ENCODE measurements around the gene TFDP2. TPM values are rescaled to one million over a fixed set of nuclear protein-coding genes. Genes with fewer than 3 reads are reported as not detected.
"Not testable (repeated sequence)": the region's sequence is repeated elsewhere in the genome, so short reads cannot be mapped to it uniquely, and the experiment has no call there.

TFDP2 gene
- total RNA-seq, 1 experiment from 2014 or later = 55.4 TPM

GRCh38 chr3:142148044-142148791 lies 1.1 kb downstream of the TFDP2 start:
- 0 out of 2 replicates have a peak overlapping the region, but pooled peaks have one; percentile 50 for H3K27ac ChIP-seq (ENCODE audit: low read depth, low read length)
- ATAC-seq (no peak), DNase-seq (ENCODE audit: low read depth, low spot score) (no peak)
- H3K9ac ChIP-seq (ENCODE audit: low read length) = peak overlapping the region; percentile 77
- no peak overlapping the region for H2AFZ ChIP-seq (ENCODE audit: low read depth, low read length, poor library complexity, severe bottlenecking)
- H3K4me2 ChIP-seq (ENCODE audit: low read length) = peak overlapping the region; percentile 79
- H3K9me3 ChIP-seq (ENCODE audit: control insufficient read depth in 1 of 2, insufficient read depth in 1 of 2, low read depth in 1 of 2, low read length in 2 of 2) = no peaks in the 10 kb centered on the region
- no peak for TF ChIP-seq SRF (IDR thresholded peaks at IDR 0.05; ENCODE audit: low read depth)
- H3K4me3 ChIP-seq (replicated peaks in 1 of 2; ENCODE audit: low read depth in 1 of 2, low read length in 2 of 2) = peak overlapping the region; percentile 71
- RAD21 ChIA-PET (ENCODE audit: low non-redundant PET in 1 of 2, low total read pairs in 2 of 2, uncharacterized antibody in 2 of 2, unreplicated experiment in 2 of 2) = no interaction called here
- no peaks in the 10 kb centered on the region for H3K36me3 ChIP-seq (ENCODE audit: control insufficient read depth in 1 of 2, insufficient read depth in 2 of 2, low read length in 2 of 2)
- POLR2A ChIA-PET = no interaction called here
- H3K27me3 ChIP-seq (ENCODE audit: insufficient read depth, low read length) = no peaks in the 10 kb centered on the region
- H3K4me1 ChIP-seq (ENCODE audit: control insufficient read depth in 1 of 2, insufficient read depth in 2 of 2, low read length in 2 of 2) = peaks cover 7 to 11% of the 10 kb centered on the region in 2 experiments
- intact Hi-C loops (cut with micrococcal nuclease) = no loop called here
- TSS peak; percentile 48 for BruUV-seq (replicated peaks)
- H3K79me2 ChIP-seq (ENCODE audit: insufficient read depth, low read length) = no peaks in the 10 kb centered on the region
- H4K20me1 ChIP-seq (ENCODE audit: insufficient read depth) = no peaks in the 10 kb centered on the region
- CTCF ChIA-PET = interaction anchor here (0.7 kb wide), 1 partner anchor 149 kb away, joined by 3 read pairs; no protein-coding TSS in a partner anchor
- H3K9me2 ChIP-seq (ENCODE audit: insufficient read depth) = no peaks in the 10 kb centered on the region

DNA sequence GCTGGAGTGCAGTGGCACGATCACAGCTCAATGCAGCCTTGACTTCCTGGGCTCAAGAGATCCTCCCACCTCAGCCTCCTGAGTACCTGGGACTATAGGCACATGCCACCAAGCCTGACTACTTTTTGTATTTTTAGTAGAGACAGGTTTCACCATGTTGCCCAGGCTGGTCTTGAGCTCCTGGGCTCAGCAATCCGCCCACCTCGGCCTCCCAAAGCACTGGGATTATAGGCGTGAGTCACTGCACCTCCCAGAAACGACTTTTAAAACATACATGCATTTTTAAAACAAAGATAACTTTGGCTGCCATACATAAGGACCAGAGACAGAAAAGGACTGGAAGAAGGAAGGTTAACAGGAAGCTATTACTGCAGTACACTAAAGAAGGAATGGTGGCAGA lies 4.8 kb downstream of the TFDP2 start:
- H3K9me2 ChIP-seq (ENCODE audit: insufficient read depth); intact Hi-C loops (cut with micrococcal nuclease); DNase-seq (ENCODE audit: low read depth, low spot score); H4K20me1 ChIP-seq (ENCODE audit: insufficient read depth); H3K79me2 ChIP-seq (ENCODE audit: insufficient read depth, low read length); H3K27me3 ChIP-seq (ENCODE audit: insufficient read depth, low read length); H2AFZ ChIP-seq (ENCODE audit: low read depth, low read length, poor library complexity, severe bottlenecking); RAD21 ChIA-PET (ENCODE audit: low non-redundant PET in 1 of 2, low total read pairs in 2 of 2, uncharacterized antibody in 2 of 2, unreplicated experiment in 2 of 2); H3K36me3 ChIP-seq (ENCODE audit: control insufficient read depth in 1 of 2, insufficient read depth in 2 of 2, low read length in 2 of 2); CTCF ChIA-PET; BruUV-seq (replicated peaks); H3K9ac ChIP-seq (ENCODE audit: low read length); ATAC-seq; H3K27ac ChIP-seq (ENCODE audit: low read depth, low read length); H3K4me1 ChIP-seq (ENCODE audit: control insufficient read depth in 1 of 2, insufficient read depth in 2 of 2, low read length in 2 of 2); H3K4me3 ChIP-seq (replicated peaks in 1 of 2; ENCODE audit: low read depth in 1 of 2, low read length in 2 of 2); H3K9me3 ChIP-seq (ENCODE audit: control insufficient read depth in 1 of 2, insufficient read depth in 1 of 2, low read depth in 1 of 2, low read length in 2 of 2); H3K4me2 ChIP-seq (ENCODE audit: low read length): not testable (repeated sequence)
- POLR2A ChIA-PET = interaction anchor here (0.7 kb wide), 1 partner anchor 901 kb away, joined by 3 read pairs; no protein-coding TSS in a partner anchor

DNA sequence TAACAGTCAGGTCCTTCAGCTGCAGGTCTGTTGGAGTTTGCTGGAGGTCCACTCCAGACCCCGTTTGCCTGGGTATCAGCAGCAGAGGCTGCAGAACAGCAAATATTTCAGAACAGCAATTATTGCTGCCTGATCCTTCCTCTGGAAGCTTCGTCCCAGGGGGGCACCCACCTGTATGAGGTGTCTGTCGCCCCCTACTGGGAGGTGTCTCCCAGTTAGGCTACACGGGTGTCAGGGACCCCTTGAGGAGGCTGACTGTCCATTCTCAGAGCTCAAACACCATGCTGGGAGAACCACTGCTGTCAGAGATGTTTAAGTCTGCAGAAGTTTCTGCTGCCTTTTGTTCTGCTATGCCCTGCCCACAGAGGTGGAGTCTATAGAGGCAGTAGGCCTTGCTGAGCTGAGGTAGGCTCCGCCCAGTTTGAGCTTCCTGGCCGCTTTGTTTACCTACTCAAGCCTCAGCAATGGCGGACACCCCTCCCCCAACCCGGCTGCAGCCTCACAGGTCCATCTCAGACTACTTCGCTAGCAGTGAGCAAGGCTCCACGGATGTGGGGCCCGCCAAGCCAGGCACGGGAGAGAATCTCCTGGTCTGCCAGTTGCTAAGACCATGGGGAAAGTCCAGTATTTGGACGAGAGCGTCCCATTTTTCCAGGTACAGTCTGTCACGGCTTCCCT lies 8.6 kb downstream of the TFDP2 start:
- BruUV-seq (replicated peaks) = not testable (repeated sequence)
- RAD21 ChIA-PET (ENCODE audit: low non-redundant PET in 1 of 2, low total read pairs in 2 of 2, uncharacterized antibody in 2 of 2, unreplicated experiment in 2 of 2) = interaction anchor here in 1 of 2 experiments (0.6 kb wide), 1 partner anchor 112 kb away, joined by 6 read pairs; no protein-coding TSS in a partner anchor

DNA sequence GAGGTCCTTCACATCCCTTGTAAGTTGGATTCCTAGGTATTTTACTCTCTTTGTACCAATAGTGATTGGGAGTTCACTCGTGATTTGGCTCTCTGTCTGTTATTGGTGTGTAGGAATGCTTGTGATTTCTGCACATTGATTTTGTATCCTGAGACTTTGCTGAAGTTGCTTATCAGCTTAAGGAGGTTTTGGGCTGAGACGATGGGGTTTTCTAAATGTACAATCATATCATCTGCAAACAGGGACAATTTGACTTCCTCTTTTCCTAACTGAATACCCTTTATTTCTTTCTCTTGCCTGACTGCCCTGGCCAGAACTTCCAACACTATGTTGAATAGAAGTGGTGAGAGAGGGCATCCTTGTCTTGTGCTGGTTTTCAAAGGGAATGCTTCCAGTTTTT lies 12.3 kb downstream of the TFDP2 start:
- H3K4me2 ChIP-seq (ENCODE audit: low read length); RAD21 ChIA-PET (ENCODE audit: low non-redundant PET in 1 of 2, low total read pairs in 2 of 2, uncharacterized antibody in 2 of 2, unreplicated experiment in 2 of 2); H3K36me3 ChIP-seq (ENCODE audit: control insufficient read depth in 1 of 2, insufficient read depth in 2 of 2, low read length in 2 of 2); DNase-seq (ENCODE audit: low read depth, low spot score); H3K4me1 ChIP-seq (ENCODE audit: control insufficient read depth in 1 of 2, insufficient read depth in 2 of 2, low read length in 2 of 2); H4K20me1 ChIP-seq (ENCODE audit: insufficient read depth); H2AFZ ChIP-seq (ENCODE audit: low read depth, low read length, poor library complexity, severe bottlenecking); H3K4me3 ChIP-seq (replicated peaks in 1 of 2; ENCODE audit: low read depth in 1 of 2, low read length in 2 of 2); H3K79me2 ChIP-seq (ENCODE audit: insufficient read depth, low read length); H3K9me2 ChIP-seq (ENCODE audit: insufficient read depth); ATAC-seq; POLR2A ChIA-PET; H3K27me3 ChIP-seq (ENCODE audit: insufficient read depth, low read length); intact Hi-C loops (cut with micrococcal nuclease); CTCF ChIA-PET; H3K9ac ChIP-seq (ENCODE audit: low read length); BruUV-seq (replicated peaks); H3K9me3 ChIP-seq (ENCODE audit: control insufficient read depth in 1 of 2, insufficient read depth in 1 of 2, low read depth in 1 of 2, low read length in 2 of 2); H3K27ac ChIP-seq (ENCODE audit: low read depth, low read length): not testable (repeated sequence)

More for the DNA sequence above, 8.6 kb downstream of the TFDP2 start:
- H3K27ac ChIP-seq (ENCODE audit: low read depth, low read length); H3K4me3 ChIP-seq (replicated peaks in 1 of 2; ENCODE audit: low read depth in 1 of 2, low read length in 2 of 2); H2AFZ ChIP-seq (ENCODE audit: low read depth, low read length, poor library complexity, severe bottlenecking); H3K4me2 ChIP-seq (ENCODE audit: low read length); DNase-seq (ENCODE audit: low read depth, low spot score); H3K9me2 ChIP-seq (ENCODE audit: insufficient read depth); POLR2A ChIA-PET; CTCF ChIA-PET; intact Hi-C loops (cut with micrococcal nuclease); H3K27me3 ChIP-seq (ENCODE audit: insufficient read depth, low read length); H3K9me3 ChIP-seq (ENCODE audit: control insufficient read depth in 1 of 2, insufficient read depth in 1 of 2, low read depth in 1 of 2, low read length in 2 of 2); ATAC-seq; H4K20me1 ChIP-seq (ENCODE audit: insufficient read depth); H3K79me2 ChIP-seq (ENCODE audit: insufficient read depth, low read length); H3K9ac ChIP-seq (ENCODE audit: low read length); H3K4me1 ChIP-seq (ENCODE audit: control insufficient read depth in 1 of 2, insufficient read depth in 2 of 2, low read length in 2 of 2); H3K36me3 ChIP-seq (ENCODE audit: control insufficient read depth in 1 of 2, insufficient read depth in 2 of 2, low read length in 2 of 2): not testable (repeated sequence)

All from HCT116 (cell line).